ENCODE results near the gene RPUSD4.

Gene RPUSD4

GRCh38 chr11:126181939-126182730 is 29.3 kb downstream of the RPUSD4 start:
- peak; percentile 59 for DNase-seq (ENCODE audit: low read depth)
- TF ChIP-seq POLR2A (IDR thresholded peaks at IDR 0.05; ENCODE audit: extremely low read depth, insufficient read length) (no peak), MYC (IDR thresholded peaks at IDR 0.05; ENCODE audit: low read depth, low read length) (no peak), MAX (IDR thresholded peaks at IDR 0.05; ENCODE audit: low read depth, low read length) (no peak), CTCF (IDR thresholded peaks at IDR 0.05; ENCODE audit: low read depth, low read length) (no peak)
- H3K4me3 ChIP-seq (ENCODE audit: low read depth, low read length), result no peak overlapping the region

GRCh38 chr11:126176853-126177470 is 34.5 kb downstream of the RPUSD4 start:
- TF ChIP-seq POLR2A (IDR thresholded peaks at IDR 0.05; ENCODE audit: extremely low read depth, insufficient read length) (no peak), MYC (IDR thresholded peaks at IDR 0.05; ENCODE audit: low read depth, low read length) (no peak), MAX (IDR thresholded peaks at IDR 0.05; ENCODE audit: low read depth, low read length) (no peak), CTCF (IDR thresholded peaks at IDR 0.05; ENCODE audit: low read depth, low read length) (no peak)
- DNase-seq (ENCODE audit: low read depth), result peak; percentile 38
- H3K4me3 ChIP-seq (ENCODE audit: low read depth, low read length), result no peak overlapping the region

- TF ChIP-seq MAX (IDR thresholded peaks at IDR 0.05; ENCODE audit: low read depth, low read length) (no peak), MYC (IDR thresholded peaks at IDR 0.05; ENCODE audit: low read depth, low read length) (no peak), POLR2A (IDR thresholded peaks at IDR 0.05; ENCODE audit: extremely low read depth, insufficient read length) (no peak)
- no peak overlapping the region for H3K4me3 ChIP-seq (ENCODE audit: low read depth, low read length)
- DNase-seq (ENCODE audit: low read depth), result no peak
Measured at GRCh38 chr11:126175393-126175792, 36.1 kb downstream of the RPUSD4 start.

GRCh38 chr11:126174816-126175215 is 36.6 kb downstream of the RPUSD4 start:
- DNase-seq (ENCODE audit: low read depth), result no peak
- no peak overlapping the region for H3K4me3 ChIP-seq (ENCODE audit: low read depth, low read length)
- no peak for TF ChIP-seq MAX (IDR thresholded peaks at IDR 0.05; ENCODE audit: low read depth, low read length)
- TF ChIP-seq MYC (IDR thresholded peaks at IDR 0.05; ENCODE audit: low read depth, low read length), result no peak
- TF ChIP-seq CTCF (IDR thresholded peaks at IDR 0.05; ENCODE audit: low read depth, low read length), result no peak
- no peak for TF ChIP-seq POLR2A (IDR thresholded peaks at IDR 0.05; ENCODE audit: extremely low read depth, insufficient read length)

GRCh38 chr11:126173257-126173656 is 38.2 kb downstream of the RPUSD4 start:
- no peak overlapping the region for H3K4me3 ChIP-seq (ENCODE audit: low read depth, low read length)
- TF ChIP-seq POLR2A (IDR thresholded peaks at IDR 0.05; ENCODE audit: extremely low read depth, insufficient read length) (no peak), MAX (IDR thresholded peaks at IDR 0.05; ENCODE audit: low read depth, low read length) (no peak), MYC (IDR thresholded peaks at IDR 0.05; ENCODE audit: low read depth, low read length) (no peak)
- no peak for DNase-seq (ENCODE audit: low read depth)

- peak; percentile 85 for TF ChIP-seq MYC (IDR thresholded peaks at IDR 0.05; ENCODE audit: low read depth, low read length)
- TF ChIP-seq MAX (IDR thresholded peaks at IDR 0.05; ENCODE audit: low read depth, low read length), result peak; percentile 88
- TF ChIP-seq CTCF (IDR thresholded peaks at IDR 0.05; ENCODE audit: low read depth, low read length), result no peak
- peak; percentile 55 for DNase-seq (ENCODE audit: low read depth)
- H3K4me3 ChIP-seq (ENCODE audit: low read depth, low read length), result no peak overlapping the region
Measured at GRCh38 chr11:126172596-126173038, 38.8 kb downstream of the RPUSD4 start.

Measured in NB4 (cell line).